22Rv1 (cell line): ENCODE results near the gene MAP7D2.

Experiments
- H3K27ac ChIP-seq: fragments of 450-650 bp; 2 replicates; pipeline ENCODE4 v1.5.1; 2017
- ZFX ChIP-seq: fragments of 450-650 bp; IDR thresholded peaks from 2 replicates; pipeline ENCODE4 v1.6.1; 2017; ENCODE audit warnings: antibody characterized with exemption, borderline replicate concordance
- TF ChIP-seq, protein P1 (sequence below): fragments of 450-650 bp; IDR thresholded peaks from 2 replicates; pipeline ENCODE4 v1.5.1; 2017; ENCODE audit warnings: mild to moderate bottlenecking

The MAP7D2 gene

GRCh38 chrX:20112022-20112774, 4.5 kb downstream of the MAP7D2 start:
- TF ChIP-seq, protein P1, sequence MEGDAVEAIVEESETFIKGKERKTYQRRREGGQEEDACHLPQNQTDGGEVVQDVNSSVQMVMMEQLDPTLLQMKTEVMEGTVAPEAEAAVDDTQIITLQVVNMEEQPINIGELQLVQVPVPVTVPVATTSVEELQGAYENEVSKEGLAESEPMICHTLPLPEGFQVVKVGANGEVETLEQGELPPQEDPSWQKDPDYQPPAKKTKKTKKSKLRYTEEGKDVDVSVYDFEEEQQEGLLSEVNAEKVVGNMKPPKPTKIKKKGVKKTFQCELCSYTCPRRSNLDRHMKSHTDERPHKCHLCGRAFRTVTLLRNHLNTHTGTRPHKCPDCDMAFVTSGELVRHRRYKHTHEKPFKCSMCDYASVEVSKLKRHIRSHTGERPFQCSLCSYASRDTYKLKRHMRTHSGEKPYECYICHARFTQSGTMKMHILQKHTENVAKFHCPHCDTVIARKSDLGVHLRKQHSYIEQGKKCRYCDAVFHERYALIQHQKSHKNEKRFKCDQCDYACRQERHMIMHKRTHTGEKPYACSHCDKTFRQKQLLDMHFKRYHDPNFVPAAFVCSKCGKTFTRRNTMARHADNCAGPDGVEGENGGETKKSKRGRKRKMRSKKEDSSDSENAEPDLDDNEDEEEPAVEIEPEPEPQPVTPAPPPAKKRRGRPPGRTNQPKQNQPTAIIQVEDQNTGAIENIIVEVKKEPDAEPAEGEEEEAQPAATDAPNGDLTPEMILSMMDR: no peak
- TF ChIP-seq ZFX: no peak
- H3K27ac ChIP-seq: no peak overlapping the region

DNA sequence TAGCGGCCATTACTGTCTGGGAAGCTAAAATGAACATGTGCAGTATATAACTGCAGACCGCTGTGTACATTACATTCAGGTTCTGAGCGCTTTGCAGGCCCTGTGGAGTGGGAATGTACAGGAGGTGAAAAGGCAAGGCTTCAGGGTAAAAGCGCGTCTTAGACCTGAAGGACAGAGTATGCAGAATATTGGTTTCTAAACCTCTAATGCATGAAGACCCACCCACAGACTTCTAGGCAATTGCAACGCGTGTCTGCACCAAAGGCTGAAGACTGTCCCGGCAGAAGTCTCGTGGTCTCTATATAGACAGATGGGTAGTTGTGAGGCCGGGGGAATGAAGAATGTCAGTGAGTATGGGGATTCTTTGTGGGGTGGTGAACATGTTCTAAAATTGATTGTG, 5.4 kb downstream of the MAP7D2 start:
- no peak overlapping the region for H3K27ac ChIP-seq
- TF ChIP-seq ZFX: no peak
- TF ChIP-seq, protein P1: no peak

DNA sequence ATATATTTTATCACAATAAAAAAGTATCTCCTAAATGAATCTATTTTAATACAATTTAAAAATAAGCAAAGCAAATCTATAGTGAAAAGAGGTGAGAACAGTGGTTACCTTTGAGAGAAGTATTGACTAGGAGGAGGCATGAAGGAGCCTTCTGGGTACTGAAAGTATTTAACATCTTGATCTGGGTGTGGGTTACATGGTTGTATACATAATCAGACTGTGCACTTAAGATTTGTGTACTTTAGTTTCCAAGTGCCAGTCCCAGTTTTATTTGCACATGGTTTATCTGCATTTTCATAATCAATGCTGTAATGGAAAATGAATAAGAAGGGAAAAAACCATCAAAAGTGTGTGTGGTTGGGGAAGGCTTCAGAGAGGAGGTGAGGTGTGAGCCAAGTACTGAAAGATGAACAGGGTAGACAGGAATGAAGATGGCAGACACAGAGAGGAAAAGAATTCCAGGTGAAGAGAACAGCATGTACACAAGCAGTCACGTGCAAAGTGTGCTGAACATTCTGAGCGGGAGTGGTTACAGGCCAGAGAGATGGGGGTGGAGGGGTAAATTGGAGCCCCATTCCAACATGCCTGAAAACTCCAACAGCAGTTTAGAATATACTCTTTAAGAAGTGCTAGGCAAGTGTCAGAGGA, 14.6 kb downstream of the MAP7D2 start:
- H3K27ac ChIP-seq: no peak overlapping the region
- TF ChIP-seq ZFX: no peak
- TF ChIP-seq, protein P1: no peak

- TF ChIP-seq, protein P1: no peak
- TF ChIP-seq ZFX: no peak
- H3K27ac ChIP-seq: no peak overlapping the region
Measured at GRCh38 chrX:20091499-20091898, 25.2 kb downstream of the MAP7D2 start.

- TF ChIP-seq, protein P1: no peak
- TF ChIP-seq ZFX: no peak
- no peak overlapping the region for H3K27ac ChIP-seq
Measured at GRCh38 chrX:20089845-20090244, 26.9 kb downstream of the MAP7D2 start.

GRCh38 chrX:20080277-20080676, 36.4 kb downstream of the MAP7D2 start:
- no peak overlapping the region for H3K27ac ChIP-seq
- TF ChIP-seq ZFX: no peak
- TF ChIP-seq, protein P1: no peak

- TF ChIP-seq, protein P1: no peak
- no peak for TF ChIP-seq ZFX
Measured at GRCh38 chrX:20071511-20072079, 45.1 kb downstream of the MAP7D2 start.

More at GRCh38 chrX:20071511-20072079, 45.1 kb downstream of the MAP7D2 start:
- H3K27ac ChIP-seq: no peak overlapping the region
